Spinal cord (tissue), 10 donors: ENCODE data around the gene PPM1J. TPM values are rescaled to one million over a fixed set of nuclear protein-coding genes. Genes with fewer than 3 reads are reported as not detected.
"Not testable (repeated sequence)": the region's sequence is repeated elsewhere in the genome, so short reads cannot be mapped to it uniquely, and the experiment has no call there.

ENCODE experiments used
- DNase-seq, 6 donors: peaks; one replicate each; pipeline versions ENCODE4 v3.0.0 to v3.0.0-alpha.2; 2013 to 2015; ENCODE audit warnings: low spot score in 6 of 6, low read depth in 4 of 6
- H3K27ac ChIP-seq: one replicate; pipeline ENCODE4 v1.5.1; 2013; ENCODE audit warnings: low read depth, low read length, control low read depth
- H3K27me3 ChIP-seq: one replicate; pipeline ENCODE4 v1.6.1; 2013; ENCODE audit warnings: low read length; ENCODE audit not compliant: control insufficient read depth, insufficient read depth
- H3K36me3 ChIP-seq: one replicate; pipeline ENCODE4 v1.6.1; 2013; ENCODE audit warnings: low read length; ENCODE audit not compliant: control insufficient read depth, insufficient read depth
- H3K4me1 ChIP-seq: one replicate; pipeline ENCODE4 v1.6.1; 2013; ENCODE audit warnings: low read length; ENCODE audit not compliant: control insufficient read depth, insufficient read depth
- H3K4me3 ChIP-seq: one replicate; pipeline ENCODE4 v1.5.1; 2013; ENCODE audit warnings: low read depth, low read length, control low read depth
- H3K9me3 ChIP-seq: one replicate; pipeline ENCODE4 v1.6.1; 2013; ENCODE audit warnings: low read length; ENCODE audit not compliant: control insufficient read depth, insufficient read depth
- WGBS: methylation state at CpG from one replicate; pipeline ENCODE4 v1.1.5; 2013; ENCODE audit warnings: missing lambda C conversion rate; ENCODE audit not compliant: insufficient coverage; 5-methylcytosine and 5-hydroxymethylcytosine counted together
- polyA plus RNA-seq, 2 donors: library from polyadenylated mRNA; unstranded; fragments of 120-200 nt; gene quantifications; one replicate each; pipeline ENCODE4 v1.2.1, GENCODE V29; 2013; ENCODE audit not compliant: insufficient read length in 2 of 2
- total RNA-seq, 2 donors: library from RNA; depleted of rRNA in 1 of 2; stranded (reverse); fragments of 120-200 nt in 1 of 2; fragments of >200 nt in 1 of 2; gene quantifications; one replicate each; pipeline versions ENCODE4 v1.2.3 to v1.2.4, GENCODE V29; 2013 to 2014
- donor health status: healthy.

Gene PPM1J
- total and polyA plus RNA-seq, 4 donors = 2.2 to 7.4 (median 5.5) TPM

DNA sequence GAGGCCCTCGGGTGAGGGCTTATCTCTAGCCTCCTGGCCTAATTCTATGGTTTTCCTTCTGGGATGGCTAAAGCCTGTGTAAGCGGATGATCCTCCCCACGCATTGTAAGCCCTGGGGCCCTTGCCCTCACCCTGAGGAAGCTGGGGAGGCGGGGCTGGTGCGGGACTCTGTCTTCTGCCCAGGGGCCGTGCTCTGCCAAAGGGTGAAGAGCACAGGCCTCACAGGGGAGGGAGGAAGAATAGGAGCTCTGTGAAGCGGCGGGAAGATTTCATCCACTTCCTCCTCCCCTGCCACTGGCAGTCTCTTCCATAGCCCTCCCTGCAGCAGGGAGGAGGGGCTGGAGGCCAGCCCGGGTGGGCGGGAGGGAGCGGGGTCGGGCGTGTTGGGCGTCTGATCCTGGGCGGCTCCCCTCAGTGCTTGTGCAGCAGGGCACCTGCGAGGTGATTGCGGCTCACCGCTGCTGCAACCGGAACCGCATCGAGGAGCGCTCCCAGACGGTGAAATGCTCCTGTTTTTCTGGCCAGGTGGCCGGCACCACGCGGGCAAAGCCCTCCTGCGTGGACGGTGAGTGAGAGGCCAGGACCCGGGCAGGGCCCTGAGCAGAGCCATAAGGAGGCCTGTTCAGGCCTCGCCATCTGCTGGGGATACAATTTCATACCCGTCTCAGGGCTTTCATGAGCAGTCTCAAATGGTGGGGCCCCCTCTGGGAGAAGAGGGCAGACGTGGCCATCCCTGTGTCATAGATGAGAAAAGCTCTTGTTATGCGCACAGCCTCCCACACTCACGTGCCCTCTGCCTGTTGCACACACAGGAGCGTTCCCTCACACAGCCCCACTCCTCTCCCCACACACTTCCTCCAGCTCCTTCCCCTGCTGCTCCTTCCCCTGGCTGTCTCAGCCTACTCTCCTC lies 7.7 kb upstream of the PPM1J start:
- H3K9me3 ChIP-seq = no peaks in the 10 kb centered on the region
- H3K27ac ChIP-seq = no peak overlapping the region
- DNase-seq = peak in 1 of 6 donors; percentile 18
- H3K27me3 ChIP-seq = peaks cover 6% of the 10 kb centered on the region
- H3K4me3 ChIP-seq = peak overlapping the region; percentile 4
- H3K4me1 ChIP-seq = peaks cover 22% of the 10 kb centered on the region
- WGBS = 17% methylated on average over 32 of the region's 35 CpGs
- no peaks in the 10 kb centered on the region for H3K36me3 ChIP-seq

DNA sequence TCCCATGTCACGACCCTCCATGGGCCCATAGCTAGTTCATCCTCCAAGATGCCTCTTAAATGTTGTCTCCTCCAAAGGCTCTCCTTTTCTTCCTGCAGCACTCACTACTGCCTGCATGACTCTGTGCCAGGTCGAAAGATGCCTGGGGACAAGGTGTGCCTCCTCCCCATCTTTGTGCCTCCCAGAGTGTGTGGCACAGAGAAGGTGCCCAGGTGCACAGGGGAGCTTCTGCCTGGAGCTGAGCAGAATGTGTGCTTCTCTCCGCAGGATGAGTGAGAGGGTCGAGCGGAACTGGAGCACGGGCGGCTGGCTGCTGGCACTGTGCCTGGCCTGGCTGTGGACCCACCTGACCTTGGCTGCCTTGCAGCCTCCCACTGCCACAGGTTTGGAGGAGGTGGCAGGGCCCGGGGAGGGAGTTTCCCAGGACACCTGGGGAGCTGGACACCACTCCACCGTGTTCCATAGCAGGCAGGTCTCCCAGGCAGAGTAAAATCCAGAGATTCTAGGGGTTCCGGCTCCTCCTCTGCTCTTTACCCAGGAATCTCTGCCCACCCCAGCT lies 6.9 kb upstream of the PPM1J start:
- WGBS = 57% methylated on average over 7 of the region's 10 CpGs
- peaks cover 22% of the 10 kb centered on the region for H3K4me1 ChIP-seq
- H3K9me3 ChIP-seq = no peaks in the 10 kb centered on the region
- H3K36me3 ChIP-seq = no peaks in the 10 kb centered on the region
- peak in 1 of 6 donors; percentile 6 for DNase-seq
- peaks cover 9% of the 10 kb centered on the region for H3K27me3 ChIP-seq
- no peak overlapping the region for H3K27ac ChIP-seq
- H3K4me3 ChIP-seq = no peak overlapping the region

DNA sequence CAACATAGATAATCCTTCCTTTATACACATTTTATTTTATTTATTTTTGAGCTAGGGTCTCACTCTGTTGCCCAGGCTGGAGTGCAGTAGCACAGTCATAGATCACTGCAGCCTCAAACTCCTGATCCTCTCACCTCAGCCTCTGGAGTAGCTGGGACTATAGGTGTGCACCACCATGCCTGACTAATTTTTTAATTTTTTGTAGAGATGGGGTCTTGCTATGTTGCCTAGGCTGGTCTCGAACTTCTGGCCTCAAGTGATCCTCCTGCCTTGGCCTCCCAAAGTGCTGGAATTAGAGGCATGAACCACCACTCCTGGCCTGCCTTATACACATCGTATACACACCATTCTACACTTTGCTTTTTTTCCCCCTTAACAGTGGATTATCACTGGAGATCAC lies 6.2 kb upstream of the PPM1J start:
- WGBS = 86% methylated on average over 2 of the region's 2 CpGs

DNA sequence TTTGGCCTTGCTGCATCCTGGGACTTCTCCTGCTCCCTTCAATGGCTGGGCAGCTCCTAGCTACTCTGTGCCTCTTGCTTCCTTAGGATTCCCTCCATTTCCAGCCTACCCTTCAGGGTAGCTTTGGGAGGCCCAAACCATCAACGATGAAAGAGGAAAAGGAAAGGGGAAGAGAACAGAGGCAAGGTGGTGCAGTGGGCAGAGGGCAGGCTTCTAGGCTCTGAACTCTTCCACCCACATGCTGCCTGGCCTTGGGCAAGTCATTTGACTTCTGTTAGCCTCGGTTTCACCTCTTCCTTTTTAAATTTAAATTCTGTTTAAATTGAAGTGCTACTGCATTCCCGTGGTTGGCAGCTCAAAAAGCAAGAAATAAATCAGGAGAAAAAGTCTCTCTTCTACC lies 5.7 kb upstream of the PPM1J start:
- Histone ChIP-seq H3K27me3 (peaks cover 9% of the 10 kb centered on the region), H3K36me3 (no peaks in the 10 kb centered on the region), H3K9me3 (no peaks in the 10 kb centered on the region), H3K4me1 (peaks cover 30% of the 10 kb centered on the region), H3K4me3 (no peak overlapping the region), H3K27ac (no peak overlapping the region)
- DNase-seq = no peak
- no CpG with 5 or more reads among the region's 3 CpGs for WGBS

More for the DNA sequence above, 6.2 kb upstream of the PPM1J start:
- not testable (repeated sequence) for H3K36me3 ChIP-seq, H3K9me3 ChIP-seq, H3K27ac ChIP-seq, DNase-seq, H3K27me3 ChIP-seq, H3K4me3 ChIP-seq
- peaks cover 25% of the 10 kb centered on the region for H3K4me1 ChIP-seq

DNA sequence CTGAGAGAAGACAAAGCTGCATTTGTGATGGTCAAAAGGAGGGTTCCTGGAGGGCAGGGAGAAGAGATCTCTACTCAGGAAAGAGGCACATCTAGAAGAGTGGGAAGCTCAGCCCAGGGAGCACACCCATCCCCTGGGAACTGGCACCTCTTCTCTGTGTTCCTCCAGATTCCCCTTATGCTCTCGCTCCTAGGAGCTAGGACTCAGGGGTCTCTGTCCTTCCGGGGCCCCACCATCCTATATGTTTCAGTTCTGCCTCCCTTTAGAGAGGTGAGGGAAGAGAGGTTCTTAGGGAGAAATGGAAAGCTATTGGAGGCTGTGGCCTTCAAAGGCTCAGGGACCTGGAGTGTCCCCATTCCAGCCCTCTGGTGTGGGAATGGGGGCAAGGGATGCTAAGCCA lies 4.6 kb upstream of the PPM1J start:
- Histone ChIP-seq H3K4me1 (peaks cover 38% of the 10 kb centered on the region), H3K27me3 (peaks cover 10% of the 10 kb centered on the region)
- no CpG with 5 or more reads among the region's 2 CpGs for WGBS

DNA sequence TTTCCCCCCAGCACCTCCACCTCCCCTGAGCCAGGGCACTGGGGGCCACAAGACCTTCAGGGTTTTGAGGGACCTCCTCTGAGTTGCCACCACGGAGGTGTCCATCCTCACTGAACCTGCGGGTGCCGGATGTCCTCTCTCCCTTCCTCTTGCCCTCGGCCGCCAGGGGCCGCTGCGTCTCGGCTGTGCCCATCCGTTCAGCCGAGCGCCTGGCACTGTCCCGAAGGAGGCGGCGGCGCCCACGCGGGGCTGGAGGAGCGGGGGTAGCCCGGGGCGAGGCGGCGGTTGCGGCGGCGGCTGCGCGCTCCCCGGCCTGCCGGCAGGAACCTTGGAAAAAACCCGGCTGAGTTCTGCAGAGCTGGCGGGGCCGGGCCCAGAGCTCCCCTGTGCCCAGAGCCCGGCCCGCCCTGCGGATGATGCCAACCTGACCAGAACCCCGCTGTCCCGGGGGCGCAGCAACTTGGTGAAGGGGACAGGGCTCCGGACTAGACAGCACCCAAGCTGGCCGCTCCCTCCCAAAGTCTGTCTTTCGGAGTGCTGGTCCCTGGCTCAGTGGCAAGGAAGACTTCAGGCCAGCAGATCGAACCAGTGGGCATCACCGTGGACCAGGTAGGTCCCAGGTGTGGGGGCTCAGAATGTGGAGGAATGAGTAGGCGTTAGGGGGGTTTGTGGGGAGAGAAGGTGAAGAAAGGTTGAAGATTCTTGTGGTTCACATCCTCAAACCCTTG lies 3.7 kb upstream of the PPM1J start:
- H3K4me3 ChIP-seq = no peak overlapping the region
- peak in 3 of 6 donors; percentile 48 to 87 (median 79) for DNase-seq
- no peak overlapping the region for H3K27ac ChIP-seq

More for the DNA sequence above, 4.6 kb upstream of the PPM1J start:
- no peak for DNase-seq
- no peak overlapping the region for H3K27ac ChIP-seq
- H3K36me3 ChIP-seq = no peaks in the 10 kb centered on the region
- no peaks in the 10 kb centered on the region for H3K9me3 ChIP-seq
- no peak overlapping the region for H3K4me3 ChIP-seq

DNA sequence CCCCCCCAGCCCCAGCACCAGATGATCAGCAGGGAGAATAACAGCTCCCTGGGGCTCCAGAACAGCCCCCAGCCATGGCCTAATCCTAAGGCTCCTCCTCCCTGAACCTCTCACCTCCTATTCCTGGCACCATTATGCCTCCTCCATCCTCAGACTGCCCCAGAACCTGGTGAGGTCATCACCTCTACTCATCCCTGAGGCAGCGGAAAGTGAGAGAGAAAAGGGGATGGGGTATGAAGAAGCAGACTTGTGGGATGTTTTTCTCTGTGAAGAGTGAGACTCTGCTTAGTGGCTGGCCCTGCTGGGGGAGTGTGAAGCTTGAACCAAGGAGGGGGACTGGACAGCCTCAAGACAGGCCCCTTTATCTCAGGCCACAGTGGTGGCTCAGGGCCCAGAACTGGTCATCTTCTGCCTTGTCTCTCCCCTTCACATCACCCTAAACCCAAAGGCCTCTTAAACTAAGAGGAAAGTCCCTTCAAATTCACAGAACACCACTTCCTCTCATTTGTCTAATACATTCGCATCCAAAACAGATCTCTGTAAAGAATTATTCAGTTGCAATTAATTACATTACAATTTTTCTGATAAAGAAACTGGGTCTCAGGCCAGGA lies 2.2 kb upstream of the PPM1J start:
- H3K4me3 ChIP-seq = no peak overlapping the region
- no peaks in the 10 kb centered on the region for H3K9me3 ChIP-seq
- peaks cover 41% of the 10 kb centered on the region for H3K4me1 ChIP-seq
- DNase-seq = no peak
- H3K36me3 ChIP-seq = no peaks in the 10 kb centered on the region
- WGBS = no CpG with 5 or more reads among the region's 2 CpGs
- H3K27ac ChIP-seq = no peak overlapping the region
- peaks cover 19% of the 10 kb centered on the region for H3K27me3 ChIP-seq

More for the DNA sequence above, 3.7 kb upstream of the PPM1J start:
- no peaks in the 10 kb centered on the region for H3K36me3 ChIP-seq
- peaks cover 46% of the 10 kb centered on the region for H3K4me1 ChIP-seq
- no peaks in the 10 kb centered on the region for H3K9me3 ChIP-seq
- WGBS = 17% methylated on average over 43 of the region's 44 CpGs
- peaks cover 17% of the 10 kb centered on the region for H3K27me3 ChIP-seq

DNA sequence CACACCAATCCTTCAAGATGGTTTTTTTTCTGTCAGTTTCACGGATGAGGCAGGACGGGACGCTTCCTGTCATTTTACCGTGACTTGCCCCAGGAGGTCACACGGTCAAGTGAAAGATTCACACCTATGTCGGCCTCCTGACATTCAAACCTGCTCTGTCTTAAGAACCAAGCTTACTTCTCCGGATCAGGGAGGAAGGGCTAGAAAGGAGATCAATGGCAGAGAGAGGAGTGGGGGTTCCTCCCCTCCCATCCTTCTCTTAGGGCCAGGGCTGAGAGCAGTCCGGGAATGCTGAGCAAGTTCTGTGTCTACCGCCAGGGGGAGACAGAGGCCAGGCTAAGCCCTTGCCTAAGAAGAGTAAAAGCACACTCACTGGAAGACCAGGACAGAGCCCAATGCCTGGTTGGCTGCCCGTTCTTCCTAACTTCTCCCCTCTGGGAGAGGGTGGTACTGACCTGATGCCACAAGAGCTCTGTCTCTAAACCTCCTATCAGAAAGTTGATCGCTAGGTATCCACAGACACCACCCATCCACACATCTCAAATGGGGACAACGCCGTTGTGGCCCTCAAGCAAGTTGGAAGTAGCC lies 1.1 kb upstream of the PPM1J start:
- H3K4me3 ChIP-seq = peak overlapping the region; percentile 70
- H3K27me3 ChIP-seq = peaks cover 19% of the 10 kb centered on the region
- peak overlapping the region; percentile 13 for H3K27ac ChIP-seq

More for the DNA sequence above, 1.1 kb upstream of the PPM1J start:
- Histone ChIP-seq H3K4me1 (peaks cover 39% of the 10 kb centered on the region), H3K9me3 (no peaks in the 10 kb centered on the region), H3K36me3 (no peaks in the 10 kb centered on the region)
- 25% methylated on average over 7 of the region's 13 CpGs for WGBS
- DNase-seq = peak in 5 of 6 donors; percentile 87 to 98 (median 92)
